Measurements from ENCODE around the gene XYLT1. TPM values are rescaled to one million over a fixed set of nuclear protein-coding genes. Genes with fewer than 3 reads are reported as not detected.

Gene XYLT1
- total RNA-seq, 1 donor from 2014 or later: 0.20 TPM

DNA sequence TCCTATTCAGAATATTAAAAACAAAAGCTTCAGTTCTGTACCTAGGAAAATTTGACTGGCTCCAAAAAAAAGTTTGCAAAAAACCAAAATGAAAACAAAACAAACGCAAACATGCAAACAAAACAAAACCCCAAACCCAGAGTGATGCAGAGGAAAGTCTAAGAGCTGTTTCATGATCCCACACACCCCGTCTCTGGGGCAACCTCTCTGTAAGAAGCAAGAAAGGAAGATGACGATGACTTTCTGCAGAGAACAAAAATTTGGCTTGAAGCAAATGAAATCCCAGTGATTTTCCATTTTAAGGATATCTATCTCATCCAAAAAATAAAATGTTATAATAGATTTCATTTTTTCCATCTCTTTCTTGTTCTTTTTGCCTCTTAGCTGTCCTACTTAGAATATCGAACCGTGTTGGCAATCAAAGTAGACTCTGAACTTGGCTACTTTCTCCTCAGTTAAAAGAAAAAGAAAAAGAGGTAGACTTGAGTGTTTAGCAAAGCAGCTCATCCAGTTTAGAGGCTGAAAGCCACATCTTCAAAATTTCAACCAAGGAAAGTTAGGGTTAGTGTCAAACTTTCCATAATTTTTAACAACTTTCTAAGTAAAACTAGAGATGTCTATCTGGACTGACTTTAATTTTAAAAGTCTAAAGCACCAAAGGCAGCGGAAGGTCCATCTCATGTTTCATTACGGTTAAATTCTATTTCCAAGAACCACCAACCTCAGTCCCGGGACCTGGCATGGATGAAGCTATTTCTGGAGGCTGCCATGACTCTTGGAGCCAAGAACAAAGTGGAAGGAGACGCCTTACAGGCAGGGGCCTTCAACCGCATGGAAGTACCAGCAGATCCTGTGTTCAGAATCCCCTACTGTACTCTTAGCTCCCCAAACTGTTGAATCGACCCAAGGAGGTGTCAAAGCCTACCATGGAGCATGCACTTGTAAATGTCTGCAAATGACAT is 180.8 kb downstream of the XYLT1 start:
- no peak for DNase-seq (ENCODE audit: low read depth in 2 of 2)

DNA sequence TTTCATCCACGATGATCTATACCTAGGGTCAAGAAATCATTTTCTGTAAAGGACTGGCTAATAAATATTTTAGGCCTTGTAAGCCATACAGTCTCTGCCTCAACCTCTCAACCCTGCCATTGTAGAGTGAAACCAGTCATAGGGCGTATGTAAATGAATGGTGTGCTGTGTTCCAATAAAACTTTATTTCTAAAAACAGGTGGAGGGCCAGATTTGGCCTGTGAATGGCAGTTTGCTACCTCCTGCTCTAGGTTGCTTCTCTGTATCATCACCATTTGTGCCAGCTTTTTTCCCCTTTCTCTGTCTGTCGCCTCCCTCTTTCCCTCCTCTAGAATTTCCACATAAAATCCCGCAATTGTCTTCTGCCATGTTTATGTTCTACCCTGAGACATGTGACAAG is 181.7 kb downstream of the XYLT1 start:
- no peak for DNase-seq (ENCODE audit: low read depth in 2 of 2)

GRCh38 chr16:17287166-17287800 is 183.5 kb downstream of the XYLT1 start:
- DNase-seq (ENCODE audit: low read depth in 2 of 2): no peak

- DNase-seq (ENCODE audit: low read depth in 2 of 2): no peak
These were observed 184.3 kb downstream of the XYLT1 start for GRCh38 chr16:17286443-17286842.

DNA sequence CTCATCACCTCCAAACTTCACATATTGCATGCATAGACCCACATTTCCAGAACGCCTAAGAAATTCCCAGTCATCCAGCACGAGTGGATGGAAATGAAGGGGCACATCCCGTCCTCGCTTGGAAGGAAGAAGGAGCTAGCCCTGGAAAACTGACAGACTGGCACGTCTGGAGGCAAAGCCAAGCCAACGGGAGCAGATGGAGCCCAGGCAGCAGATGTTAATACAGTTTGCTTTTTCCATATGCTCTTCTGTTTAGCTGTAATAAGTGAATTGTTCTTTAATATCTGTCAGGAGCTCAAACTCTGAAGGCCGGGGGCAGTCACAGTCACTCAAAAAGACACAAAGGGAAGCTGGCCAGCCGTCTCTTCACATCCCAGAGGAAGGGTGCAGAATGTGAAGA is 187.7 kb downstream of the XYLT1 start:
- no peak for DNase-seq (ENCODE audit: low read depth in 2 of 2)

DNA sequence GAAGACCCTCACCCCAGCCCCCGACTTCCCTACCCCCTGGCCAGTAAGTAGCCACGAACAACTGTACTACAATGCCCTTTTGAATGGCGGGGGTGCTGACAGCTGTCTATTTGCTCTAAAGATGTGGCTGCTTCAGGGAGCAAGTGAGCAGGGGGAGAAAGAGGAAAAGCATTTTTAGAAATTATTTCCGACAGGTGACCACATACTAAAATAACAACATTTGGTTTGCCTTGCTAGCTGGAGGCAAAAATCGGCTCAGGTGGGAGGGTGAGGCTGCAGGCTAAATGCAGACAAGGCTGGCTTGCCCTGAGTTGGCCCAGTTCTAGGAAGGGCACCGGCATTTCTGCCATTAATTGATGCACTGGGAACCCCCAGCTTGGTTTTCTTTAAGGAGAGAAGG is 188.5 kb downstream of the XYLT1 start:
- DNase-seq (ENCODE audit: low read depth in 2 of 2): no peak

GRCh38 chr16:17281052-17281451 is 189.7 kb downstream of the XYLT1 start:
- no peak for DNase-seq (ENCODE audit: low read depth in 2 of 2)

GRCh38 chr16:17278988-17279387 is 191.8 kb downstream of the XYLT1 start:
- no peak for DNase-seq (ENCODE audit: low read depth in 2 of 2)

DNA sequence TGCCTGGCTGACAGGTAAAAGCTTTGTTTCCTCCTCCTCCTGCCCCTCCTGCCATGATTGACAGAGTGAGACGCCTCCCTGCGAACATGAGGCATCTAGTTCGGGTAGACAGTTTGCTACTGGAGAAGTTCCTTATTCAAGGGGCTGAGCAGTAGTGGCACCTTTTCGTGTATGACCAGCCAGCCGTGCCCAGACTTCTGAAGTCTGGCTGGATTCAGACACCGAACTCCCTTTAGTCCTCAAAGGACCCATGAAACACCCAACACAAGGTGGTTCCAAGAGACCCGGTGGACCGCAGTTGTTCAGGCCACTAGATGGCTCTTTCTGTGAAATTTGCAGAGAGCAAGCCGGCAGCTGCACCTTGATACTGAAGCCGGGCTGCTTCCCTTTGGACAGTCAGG is 192.8 kb downstream of the XYLT1 start:
- peak; percentile 9 to 52 for DNase-seq (ENCODE audit: low read depth in 2 of 2)

- no peak for DNase-seq (ENCODE audit: low read depth in 2 of 2)
These were observed 194.2 kb downstream of the XYLT1 start for GRCh38 chr16:17276610-17277009.

- no peak for DNase-seq (ENCODE audit: low read depth in 2 of 2)
These were observed 194.7 kb downstream of the XYLT1 start for GRCh38 chr16:17276010-17276530.

- no peak for DNase-seq (ENCODE audit: low read depth in 2 of 2)
These were observed 195.4 kb downstream of the XYLT1 start for GRCh38 chr16:17275076-17276009.

- DNase-seq (ENCODE audit: low read depth in 2 of 2): peak in 1 of 2 donors; percentile 60
These were observed 197.6 kb downstream of the XYLT1 start for GRCh38 chr16:17273142-17273561.

DNA sequence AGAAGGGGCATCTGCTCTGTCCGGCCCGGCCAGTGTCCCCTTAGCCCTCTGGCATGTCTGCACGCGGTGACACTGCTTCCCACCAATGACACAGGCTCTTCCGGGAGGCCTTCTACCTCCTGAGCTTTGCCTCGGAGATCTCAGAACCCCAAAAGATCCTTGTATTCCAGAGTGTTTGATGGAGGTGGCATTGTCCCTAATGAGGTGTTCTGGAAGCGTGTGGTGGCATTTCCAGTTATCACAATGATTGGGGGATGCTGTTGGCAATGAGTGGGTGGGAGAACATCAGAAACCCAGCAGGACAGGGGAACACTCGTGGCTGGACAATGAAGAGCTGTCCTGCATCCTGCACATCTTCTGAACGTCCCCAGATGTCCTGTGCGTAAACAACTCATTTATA is 198.0 kb downstream of the XYLT1 start:
- no peak for DNase-seq (ENCODE audit: low read depth in 2 of 2)

- DNase-seq (ENCODE audit: low read depth in 2 of 2): no peak
These were observed 199.1 kb downstream of the XYLT1 start for GRCh38 chr16:17271687-17272086.

DNA sequence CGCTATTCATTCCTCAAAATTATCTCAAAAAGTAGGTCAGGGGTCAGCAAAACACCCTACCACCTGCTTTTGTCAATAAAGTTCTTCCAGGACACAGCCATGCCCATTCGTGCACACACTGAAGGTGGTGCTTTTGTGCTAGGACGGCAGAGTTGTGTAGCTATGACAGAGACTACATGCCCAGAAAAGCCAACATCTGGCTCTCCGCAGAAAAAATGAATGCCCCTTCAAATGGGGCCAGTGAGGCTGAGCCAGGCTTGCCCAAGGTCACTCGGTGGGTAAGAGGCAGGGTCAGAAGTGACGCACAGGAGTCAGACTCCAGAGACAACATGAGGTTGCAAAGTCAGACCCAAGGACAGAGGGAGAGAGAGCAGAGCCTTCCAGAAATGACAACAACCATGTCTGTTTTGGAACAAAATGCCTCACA is 200.1 kb downstream of the XYLT1 start:
- no peak for DNase-seq (ENCODE audit: low read depth in 2 of 2)

- no peak for DNase-seq (ENCODE audit: low read depth in 2 of 2)
These were observed 200.6 kb downstream of the XYLT1 start for GRCh38 chr16:17270111-17270510.

GRCh38 chr16:17269439-17269838 is 201.3 kb downstream of the XYLT1 start:
- DNase-seq (ENCODE audit: low read depth in 2 of 2): peak in 1 of 2 donors; percentile 2

DNA sequence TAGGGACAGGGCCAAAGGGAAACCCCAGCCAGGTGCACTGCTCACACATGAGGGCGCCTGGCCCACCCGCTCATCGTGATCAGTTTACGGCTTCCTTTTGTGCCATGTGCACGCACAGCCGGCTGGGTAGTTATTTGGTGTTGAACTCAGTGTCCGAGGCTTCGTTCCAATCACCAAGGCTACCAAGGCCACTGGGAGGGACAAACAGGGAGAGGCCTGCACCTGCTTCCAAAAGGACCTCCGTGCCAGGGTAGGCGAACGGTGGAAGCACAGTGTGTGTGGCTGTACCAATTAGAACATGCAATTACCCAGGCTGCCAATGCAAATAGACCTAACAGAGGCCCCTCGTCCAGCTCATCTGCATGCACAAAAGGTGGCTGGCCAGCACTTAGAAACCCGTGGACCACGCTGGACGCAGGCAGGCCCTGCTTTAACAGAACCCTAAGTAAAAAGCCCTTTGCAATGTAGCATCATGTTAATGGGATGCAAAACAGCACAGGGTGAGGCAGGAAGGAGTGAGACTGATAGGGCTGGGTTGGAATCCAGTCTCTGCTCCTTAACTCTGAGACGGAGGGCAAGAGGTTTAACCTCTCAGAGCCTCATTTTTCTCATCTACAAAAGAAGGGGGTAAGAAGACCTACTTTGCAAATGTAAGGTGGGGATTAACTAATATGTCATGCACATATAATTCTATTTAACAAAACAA is 204.0 kb downstream of the XYLT1 start:
- DNase-seq (ENCODE audit: low read depth in 2 of 2): no peak

- DNase-seq (ENCODE audit: low read depth in 2 of 2): no peak
These were observed 205.6 kb downstream of the XYLT1 start for GRCh38 chr16:17265154-17265553.

Data from lung microvascular endothelial cell (primary cell).